Suprapubic skin (tissue), 4 donors: ENCODE data around the gene SLAIN2. TPM values are rescaled to one million over a fixed set of nuclear protein-coding genes. Genes with fewer than 3 reads are reported as not detected.

ENCODE experiments used
- DNase-seq, 2 donors: peaks; one replicate each; pipeline ENCODE4 v3.0.0-alpha.2; 2019; ENCODE audit warnings: low spot score in 2 of 2
- H3K27ac ChIP-seq: fragments of 200-600 bp; sonication (generic); one replicate; pipeline ENCODE4 v1.5.1; 2019
- H3K27me3 ChIP-seq: fragments of 200-600 bp; sonication (generic); one replicate; pipeline ENCODE4 v1.5.1; 2019
- H3K36me3 ChIP-seq: fragments of 200-600 bp; sonication (generic); one replicate; pipeline ENCODE4 v1.5.1; 2019
- H3K4me1 ChIP-seq: fragments of 200-600 bp; sonication (generic); one replicate; pipeline ENCODE4 v1.5.1; 2019
- H3K4me3 ChIP-seq: fragments of 200-600 bp; sonication (generic); one replicate; pipeline ENCODE4 v1.5.1; 2019; ENCODE audit warnings: mild to moderate bottlenecking
- H3K9me3 ChIP-seq: fragments of 200-600 bp; sonication (generic); one replicate; pipeline ENCODE4 v1.5.1; 2019
- CTCF ChIP-seq, 2 donors: fragments of 200-600 bp in 1 of 2; fragments of 450-650 bp in 1 of 2; sonication (generic) in 1 of 2; IDR thresholded peaks; one replicate each; pipeline ENCODE4 v1.5.1; 2016 to 2019; ENCODE audit warnings: antibody characterized with exemption in 2 of 2, mild to moderate bottlenecking in 1 of 2, moderate library complexity in 1 of 2
- EP300 ChIP-seq: sonication (generic); formaldehyde crosslinking; IDR thresholded peaks from one replicate; pipeline ENCODE4 v1.6.1; 2017; ENCODE audit warnings: antibody characterized with exemption
- POLR2A ChIP-seq, 2 donors: fragments of 450-650 bp; IDR thresholded peaks; one replicate each; pipeline ENCODE4 v1.6.1; 2017; ENCODE audit warnings: antibody characterized with exemption in 2 of 2, mild to moderate bottlenecking in 2 of 2, moderate library complexity in 2 of 2
- POLR2AphosphoS5 ChIP-seq, 3 donors: sonication (generic); formaldehyde crosslinking; IDR thresholded peaks; one replicate each; pipeline ENCODE4 v1.6.1; 2017; ENCODE audit warnings: antibody characterized with exemption in 3 of 3
- WGBS: methylation state at CpG from one replicate; pipeline ENCODE4 v1.1.5; 2018; 5-methylcytosine and 5-hydroxymethylcytosine counted together
- total RNA-seq, 4 donors: library from RNA; depleted of rRNA; stranded (reverse); fragments of >200 nt; gene quantifications; one replicate each; pipeline ENCODE4 v1.1.0, GENCODE V29; 2016

Gene SLAIN2
- total RNA-seq, 4 donors from 2014 or later, result 84.7 to 167 (median 147) TPM

- Histone ChIP-seq H3K9me3 (no peaks in the 10 kb centered on the region), H3K27ac (no peak overlapping the region), H3K4me3 (no peak overlapping the region), H3K36me3 (peaks cover 36% of the 10 kb centered on the region), H3K4me1 (peaks cover 4% of the 10 kb centered on the region), H3K27me3 (no peaks in the 10 kb centered on the region)
- 98% methylated on average over 2 of the region's 2 CpGs for WGBS
- TF ChIP-seq POLR2A (IDR thresholded peaks at IDR 0.05) (no peak), POLR2AphosphoS5 (IDR thresholded peaks at IDR 0.05) (no peak)
- no peak for DNase-seq
Measured at GRCh38 chr4:48421101-48421500, 79.8 kb downstream of the SLAIN2 start.

GRCh38 chr4:48428926-48429325, 87.6 kb downstream of the SLAIN2 start:
- H3K27ac ChIP-seq, result no peak overlapping the region
- DNase-seq, result no peak
- TF ChIP-seq POLR2A (IDR thresholded peaks at IDR 0.05) (no peak), CTCF (IDR thresholded peaks at IDR 0.05) (no peak), POLR2AphosphoS5 (IDR thresholded peaks at IDR 0.05) (no peak), EP300 (no peak)
- H3K27me3 ChIP-seq, result no peaks in the 10 kb centered on the region
- peaks cover 4% of the 10 kb centered on the region for H3K4me1 ChIP-seq
- H3K36me3 ChIP-seq, result peaks cover 14% of the 10 kb centered on the region
- no peak overlapping the region for H3K4me3 ChIP-seq
- WGBS, result 78% methylated on average over 2 of the region's 2 CpGs
- no peaks in the 10 kb centered on the region for H3K9me3 ChIP-seq

- 3% methylated on average over 1 of the region's 1 CpG for WGBS
- no peak overlapping the region for H3K27ac ChIP-seq
Measured at GRCh38 chr4:48429709-48430474, 88.6 kb downstream of the SLAIN2 start.

GRCh38 chr4:48431401-48431800, 90.1 kb downstream of the SLAIN2 start:
- Histone ChIP-seq H3K27ac (no peak overlapping the region), H3K9me3 (no peaks in the 10 kb centered on the region), H3K27me3 (no peaks in the 10 kb centered on the region), H3K4me3 (no peak overlapping the region), H3K36me3 (peaks cover 13% of the 10 kb centered on the region), H3K4me1 (peaks cover 4% of the 10 kb centered on the region)
- WGBS, result 45% methylated on average over 2 of the region's 2 CpGs
- no peak for DNase-seq
- TF ChIP-seq POLR2A (IDR thresholded peaks at IDR 0.05), result no peak
- no peak for TF ChIP-seq EP300
- no peak for TF ChIP-seq CTCF (IDR thresholded peaks at IDR 0.05)

More at GRCh38 chr4:48429709-48430474, 88.6 kb downstream of the SLAIN2 start:
- H3K4me3 ChIP-seq, result no peak overlapping the region
- TF ChIP-seq EP300, result no peak
- TF ChIP-seq CTCF (IDR thresholded peaks at IDR 0.05), result no peak
- TF ChIP-seq POLR2A (IDR thresholded peaks at IDR 0.05), result no peak
- H3K27me3 ChIP-seq, result no peaks in the 10 kb centered on the region
- peaks cover 13% of the 10 kb centered on the region for H3K36me3 ChIP-seq
- DNase-seq, result no peak
- no peaks in the 10 kb centered on the region for H3K9me3 ChIP-seq
- H3K4me1 ChIP-seq, result peaks cover 4% of the 10 kb centered on the region

GRCh38 chr4:48432017-48432416, 90.7 kb downstream of the SLAIN2 start:
- DNase-seq, result no peak
- no peak overlapping the region for H3K27ac ChIP-seq
- TF ChIP-seq POLR2A (IDR thresholded peaks at IDR 0.05), result no peak
- no peak for TF ChIP-seq EP300
- no peak for TF ChIP-seq POLR2AphosphoS5 (IDR thresholded peaks at IDR 0.05)
- TF ChIP-seq CTCF (IDR thresholded peaks at IDR 0.05), result no peak
- WGBS, result 41% methylated on average over 4 of the region's 4 CpGs
- H3K9me3 ChIP-seq, result no peaks in the 10 kb centered on the region
- peaks cover 4% of the 10 kb centered on the region for H3K4me1 ChIP-seq
- H3K36me3 ChIP-seq, result peaks cover 11% of the 10 kb centered on the region
- H3K27me3 ChIP-seq, result no peaks in the 10 kb centered on the region
- no peak overlapping the region for H3K4me3 ChIP-seq
